GM18502 (cell line): Measurements from ENCODE around the gene ADAP1.

Experiments
- ATAC-seq: cut with Tn5 transposase; IDR thresholded peaks from one replicate; pipeline ENCODE4 v1.9.1; 2021; ENCODE audit warnings: mild to moderate bottlenecking; ENCODE audit not compliant: unreplicated experiment, poor library complexity

Gene ADAP1

GRCh38 chr7:899806-900205 lies 54.7 kb downstream of the ADAP1 start:
- no peak for ATAC-seq

DNA sequence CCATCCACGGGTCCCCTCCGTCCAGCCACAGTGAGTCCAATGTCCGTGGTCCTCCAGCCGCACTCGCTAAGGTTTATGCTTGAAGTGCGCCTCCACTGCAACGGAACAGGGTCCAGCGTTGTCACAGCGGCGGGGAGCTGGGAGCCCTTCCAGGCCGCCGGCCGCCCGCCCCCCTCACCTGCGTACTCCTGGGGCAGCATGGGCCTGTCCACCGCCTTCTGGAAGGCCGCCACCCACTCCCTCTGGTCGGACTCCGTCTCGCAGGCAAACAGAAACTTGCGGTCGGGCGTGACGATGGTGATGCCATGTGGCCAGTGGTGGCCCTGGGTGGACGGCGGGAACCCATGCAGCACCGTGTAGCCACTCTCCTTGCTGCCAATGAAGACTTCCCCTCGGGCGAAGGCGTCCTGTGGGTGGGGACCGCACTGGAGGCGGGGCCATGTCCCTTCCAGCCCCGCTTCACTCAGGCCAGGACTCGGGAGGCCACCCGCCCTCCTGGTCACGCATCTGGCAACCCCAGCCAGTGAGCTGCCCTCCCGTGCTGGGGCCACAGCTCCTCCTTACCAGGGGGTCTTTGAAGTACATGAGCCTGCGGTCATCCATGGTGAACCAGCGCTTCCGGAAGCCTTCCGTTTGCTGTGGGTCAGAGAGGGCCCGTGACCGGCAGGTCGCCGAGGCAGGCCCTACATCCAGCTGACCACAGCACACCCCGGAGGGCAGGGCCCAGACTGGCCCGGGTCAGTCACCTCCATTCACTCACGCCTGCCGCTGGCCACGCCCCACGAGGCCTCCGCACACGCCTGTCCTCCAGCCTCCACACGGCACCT lies 55.4 kb downstream of the ADAP1 start:
- no peak for ATAC-seq

DNA sequence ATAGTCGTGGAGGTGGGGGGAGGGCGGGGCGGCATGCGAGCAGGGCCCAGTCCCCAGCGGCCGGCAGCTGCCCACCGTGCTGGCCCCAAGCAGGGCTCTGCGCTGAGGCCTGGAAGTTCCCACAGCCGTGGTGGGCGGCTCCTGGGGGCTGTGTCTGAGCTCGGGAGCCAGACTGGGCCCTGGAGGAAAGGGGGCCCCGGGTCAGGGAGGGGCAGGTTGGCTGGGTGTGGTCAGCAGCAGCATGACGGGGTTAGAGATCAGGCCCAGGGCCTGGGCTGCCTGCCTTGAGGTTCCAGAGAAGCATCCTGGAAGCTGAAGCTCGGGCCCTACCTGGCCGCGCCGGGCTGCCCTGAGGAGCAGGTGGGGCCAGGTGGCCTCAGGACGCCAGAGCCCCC lies 56.0 kb downstream of the ADAP1 start:
- ATAC-seq: no peak

GRCh38 chr7:897771-898376 lies 56.6 kb downstream of the ADAP1 start:
- no peak for ATAC-seq

DNA sequence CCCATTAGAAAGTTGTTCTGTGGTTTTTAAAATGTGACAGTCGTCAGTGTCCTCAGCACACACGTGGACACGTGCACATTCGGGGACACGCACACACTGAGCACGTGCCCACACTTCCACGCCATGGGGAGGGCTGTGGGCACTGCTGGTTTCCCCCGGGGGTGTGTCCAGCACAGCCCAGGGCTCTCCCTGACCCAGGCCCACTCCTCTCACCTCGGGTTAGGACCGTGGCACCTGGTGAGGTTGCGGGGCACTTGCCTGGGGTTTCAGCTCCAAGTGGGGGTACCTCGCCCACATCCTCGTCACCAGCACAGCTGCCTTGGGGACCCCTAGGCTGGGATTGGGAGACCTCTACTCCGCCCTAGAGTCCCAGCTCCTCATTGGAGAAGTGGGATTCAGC lies 57.4 kb downstream of the ADAP1 start:
- ATAC-seq: no peak

GRCh38 chr7:896346-897075 lies 58.0 kb downstream of the ADAP1 start:
- ATAC-seq: no peak

DNA sequence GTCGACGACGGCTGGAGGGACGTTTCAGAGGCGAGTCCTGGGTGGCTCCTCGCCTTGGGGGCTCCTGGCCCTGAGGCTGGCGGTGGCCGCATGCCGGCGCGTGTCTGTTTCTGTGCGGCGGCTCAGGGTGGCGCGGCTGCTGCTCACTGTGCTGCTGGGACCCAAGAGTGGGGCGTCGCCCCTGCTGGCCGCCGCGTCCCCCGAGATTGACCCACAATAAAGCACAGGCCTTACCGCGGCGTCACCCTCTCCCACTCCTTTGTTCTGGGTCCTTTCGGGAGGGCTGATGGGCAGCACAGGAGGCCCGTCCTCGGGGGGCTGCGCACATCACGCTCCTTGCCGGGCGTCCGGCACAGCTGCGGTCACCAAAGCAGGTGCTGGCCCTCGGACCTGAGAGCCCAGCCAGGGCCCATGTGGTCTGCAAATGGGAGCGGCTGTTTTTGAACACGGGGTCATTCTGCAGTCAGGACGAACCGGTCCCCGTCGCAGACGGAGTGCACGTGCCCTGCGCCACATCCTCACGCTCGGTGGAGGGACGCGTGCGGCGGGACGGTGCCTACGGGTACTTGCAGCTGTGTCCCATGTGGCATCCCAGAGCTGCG lies 58.9 kb downstream of the ADAP1 start:
- no peak for ATAC-seq

DNA sequence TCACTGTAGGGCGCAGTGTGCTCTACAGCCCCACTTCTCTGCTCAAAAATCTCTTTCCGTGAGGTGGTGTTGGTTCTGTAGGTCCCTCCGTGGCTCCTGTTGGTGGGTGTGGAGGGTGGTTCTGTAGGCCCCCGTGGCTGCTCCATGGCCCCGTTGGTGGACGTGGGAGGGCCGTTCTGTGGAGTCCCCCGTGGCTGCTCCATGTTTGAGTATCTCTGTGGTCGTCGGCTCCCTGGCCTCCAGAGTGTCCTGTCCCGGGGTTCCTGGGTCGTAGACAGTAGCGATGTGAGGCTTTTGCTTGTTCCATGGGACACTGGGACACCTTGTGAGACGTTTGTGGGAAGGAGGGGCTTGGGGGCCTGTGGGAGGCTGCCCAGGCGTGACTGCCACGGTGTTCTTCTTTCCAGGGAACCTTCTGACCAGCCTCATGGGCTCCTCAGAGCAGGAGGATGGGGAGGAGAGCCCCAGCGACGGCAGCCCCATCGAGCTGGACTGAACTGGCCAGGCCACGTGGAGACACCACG lies 59.5 kb downstream of the ADAP1 start:
- no peak for ATAC-seq

DNA sequence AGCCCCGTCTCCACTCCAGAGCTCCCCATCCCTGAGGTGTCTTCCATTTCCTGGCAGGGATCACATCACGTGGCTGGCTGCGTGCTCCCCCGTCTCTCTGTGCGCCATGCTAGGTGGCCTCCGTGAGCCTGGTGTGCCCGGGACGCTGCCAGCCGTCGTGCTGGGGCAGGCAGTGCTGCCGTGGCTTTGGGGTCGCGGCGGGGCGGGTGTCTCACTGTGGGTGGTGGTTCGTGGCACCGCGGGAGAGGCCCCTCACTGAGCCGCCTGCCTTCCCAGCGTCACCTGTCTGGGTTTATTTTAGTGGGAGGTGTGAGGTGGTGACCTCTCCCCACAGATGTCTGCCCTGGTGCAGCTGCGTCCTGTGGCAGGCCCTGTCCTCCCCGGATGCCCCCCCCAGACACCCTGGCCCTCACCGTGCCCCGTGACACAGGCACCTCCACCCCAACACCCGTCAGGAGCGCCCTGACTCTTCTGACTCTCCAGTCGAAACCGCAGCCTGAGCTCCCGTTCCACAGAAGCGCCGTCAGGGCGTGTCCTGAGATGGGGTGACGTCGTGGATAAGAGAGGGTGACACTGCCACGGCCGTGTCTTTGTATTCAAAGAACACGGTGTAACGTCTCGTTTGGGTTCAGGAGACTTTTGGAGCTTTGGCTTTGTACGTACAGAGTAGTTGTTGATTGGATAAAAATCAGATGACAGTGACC lies 60.2 kb downstream of the ADAP1 start:
- no peak for ATAC-seq

DNA sequence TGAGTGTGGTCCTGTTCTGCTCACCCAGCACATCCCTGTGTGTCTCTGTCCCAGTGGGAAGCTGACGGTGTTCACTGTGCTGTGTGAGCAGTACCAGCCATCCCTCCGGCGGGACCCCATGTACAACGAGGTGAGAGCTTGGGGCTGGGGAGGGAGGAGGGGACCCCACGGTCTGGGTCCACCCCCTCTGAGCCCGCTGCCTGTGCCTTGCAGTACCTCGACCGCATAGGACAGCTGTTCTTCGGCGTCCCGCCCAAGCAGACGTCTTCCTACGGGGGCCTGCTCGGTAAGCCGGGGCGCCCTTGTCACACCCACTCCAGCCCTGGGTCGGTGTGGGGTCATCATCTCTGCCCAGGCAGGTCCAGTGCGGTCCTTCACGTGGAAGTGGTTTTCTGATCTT lies 60.8 kb downstream of the ADAP1 start:
- ATAC-seq: no peak

DNA sequence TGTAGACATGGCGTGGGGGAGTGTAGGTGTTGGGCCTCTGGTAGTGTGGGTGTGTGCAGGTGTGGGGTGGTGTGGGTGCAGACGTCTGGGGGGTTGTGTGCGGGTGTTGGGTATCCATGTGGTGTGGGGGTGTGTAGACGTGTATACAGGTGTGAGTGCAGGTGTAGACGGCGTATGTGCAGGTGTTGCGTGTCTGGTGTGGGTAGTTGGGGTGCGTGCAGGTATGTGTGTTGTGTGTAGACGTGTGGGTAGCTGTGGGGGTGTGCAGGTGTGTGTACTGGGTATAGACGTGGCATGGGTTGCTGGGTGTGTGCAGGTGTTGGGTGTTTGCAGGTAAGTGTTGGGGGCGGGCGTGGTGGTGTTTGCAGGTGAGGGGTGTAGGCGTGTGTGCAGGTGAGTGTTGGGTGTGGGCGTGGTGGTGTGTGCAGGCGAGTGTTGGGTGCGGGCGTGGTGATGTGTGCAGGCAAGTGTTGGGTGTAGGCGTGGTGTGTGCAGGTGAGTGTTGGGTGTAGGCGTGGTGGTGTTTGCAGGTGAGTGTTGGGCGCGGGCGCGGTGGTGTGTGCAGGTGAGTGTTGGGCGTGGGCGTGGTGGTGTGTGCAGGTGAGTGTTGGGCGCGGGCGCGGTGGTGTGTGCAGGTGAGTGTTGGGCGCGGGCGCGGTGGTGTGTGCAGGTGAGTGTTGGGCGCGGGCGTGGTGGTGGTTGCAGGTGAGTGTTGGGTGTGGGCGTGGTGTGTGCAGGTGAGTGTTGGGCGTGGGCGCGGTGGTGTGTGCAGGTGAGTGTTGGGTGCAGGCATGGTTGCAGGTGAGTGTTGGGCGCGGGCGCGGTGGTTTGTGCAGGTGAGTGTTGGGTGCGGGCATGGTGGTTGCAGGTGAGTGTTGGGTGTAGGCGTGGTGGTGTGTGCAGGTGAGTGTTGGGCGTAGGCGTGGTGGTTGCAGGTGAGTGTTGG lies 61.6 kb downstream of the ADAP1 start:
- no peak for ATAC-seq

DNA sequence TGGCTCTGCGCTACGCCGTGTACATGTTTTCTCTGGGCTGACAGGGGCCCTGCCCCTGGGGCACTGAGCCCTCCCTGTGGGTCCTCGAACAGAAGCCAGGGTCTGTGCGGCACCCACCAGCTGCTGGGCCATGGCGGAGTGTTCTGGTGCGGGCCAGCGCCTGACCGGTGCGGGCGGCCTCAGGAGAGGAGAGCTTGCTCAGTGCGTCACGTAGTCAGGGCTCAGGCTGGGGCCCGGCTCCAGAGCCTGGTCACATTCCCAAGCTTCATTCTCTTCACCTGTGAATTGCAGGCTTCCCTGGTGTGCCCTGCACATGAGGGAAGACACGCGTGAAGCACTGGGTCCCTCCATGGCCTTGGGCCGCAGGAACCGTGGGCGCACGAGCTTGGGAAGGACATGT lies 62.7 kb downstream of the ADAP1 start:
- no peak for ATAC-seq

- ATAC-seq: no peak
These were observed 63.2 kb downstream of the ADAP1 start for GRCh38 chr7:891291-891690.

DNA sequence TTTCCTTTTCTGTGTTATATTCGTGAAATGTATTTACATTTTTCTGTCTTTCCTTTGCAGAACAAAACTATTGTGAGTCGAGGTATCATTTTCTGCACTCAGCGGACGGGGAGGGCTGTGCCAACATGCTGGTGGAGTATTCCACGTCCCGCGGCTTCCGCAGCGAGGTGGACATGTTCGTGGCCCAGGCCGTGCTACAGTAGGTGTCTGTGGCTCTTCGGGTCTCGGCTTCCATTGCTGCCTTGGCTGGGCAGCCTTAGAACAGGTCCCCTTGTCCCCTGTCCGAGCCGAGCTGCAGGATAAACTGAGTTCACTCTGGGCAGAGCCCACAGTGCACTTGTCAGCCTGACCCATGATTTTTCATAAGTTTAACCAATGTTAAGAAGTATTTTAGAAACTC lies 63.6 kb downstream of the ADAP1 start:
- ATAC-seq: no peak

DNA sequence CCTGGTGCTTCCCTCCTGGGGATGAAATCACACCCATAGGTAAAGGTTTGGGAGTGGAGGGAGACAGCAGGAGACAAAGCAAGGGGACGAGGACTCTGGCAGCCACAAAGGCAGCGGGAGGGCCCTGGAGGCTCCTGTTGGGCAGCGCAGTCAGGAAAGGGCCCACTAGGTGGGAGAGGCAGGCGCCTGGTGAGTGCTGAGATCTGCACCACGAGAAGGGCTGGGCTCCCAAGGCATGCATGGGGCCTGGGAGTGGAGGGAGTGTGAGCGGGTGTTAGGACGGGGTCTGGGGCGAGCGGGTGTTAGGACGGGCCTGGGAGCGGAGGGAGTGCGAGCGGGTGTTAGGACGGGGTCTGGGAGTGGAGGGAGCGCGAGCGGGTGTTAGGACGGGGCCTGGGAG lies 65.1 kb downstream of the ADAP1 start:
- no peak for ATAC-seq

GRCh38 chr7:889025-889390 lies 65.5 kb downstream of the ADAP1 start:
- no peak for ATAC-seq

GRCh38 chr7:888081-889024 lies 66.1 kb downstream of the ADAP1 start:
- no peak for ATAC-seq

DNA sequence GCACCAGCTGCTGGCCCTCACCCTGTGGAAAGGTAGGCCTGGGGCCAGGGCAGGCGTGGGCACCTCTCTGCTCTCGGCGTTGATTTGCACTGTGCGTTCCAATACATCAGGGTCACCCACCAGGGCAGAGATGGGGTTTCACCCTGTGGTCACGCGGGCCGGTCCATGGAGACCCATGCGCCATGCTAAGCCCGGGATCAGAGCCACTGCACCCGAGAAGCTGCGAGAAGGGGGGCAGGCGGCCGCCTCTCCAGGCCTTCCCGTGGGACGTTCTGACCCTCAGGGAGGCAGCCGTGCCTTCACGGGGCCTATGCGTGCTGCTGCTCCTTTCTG lies 67.0 kb downstream of the ADAP1 start:
- no peak for ATAC-seq
